ENCODE measurements around the gene TMEM259.

The TMEM259 gene

DNA sequence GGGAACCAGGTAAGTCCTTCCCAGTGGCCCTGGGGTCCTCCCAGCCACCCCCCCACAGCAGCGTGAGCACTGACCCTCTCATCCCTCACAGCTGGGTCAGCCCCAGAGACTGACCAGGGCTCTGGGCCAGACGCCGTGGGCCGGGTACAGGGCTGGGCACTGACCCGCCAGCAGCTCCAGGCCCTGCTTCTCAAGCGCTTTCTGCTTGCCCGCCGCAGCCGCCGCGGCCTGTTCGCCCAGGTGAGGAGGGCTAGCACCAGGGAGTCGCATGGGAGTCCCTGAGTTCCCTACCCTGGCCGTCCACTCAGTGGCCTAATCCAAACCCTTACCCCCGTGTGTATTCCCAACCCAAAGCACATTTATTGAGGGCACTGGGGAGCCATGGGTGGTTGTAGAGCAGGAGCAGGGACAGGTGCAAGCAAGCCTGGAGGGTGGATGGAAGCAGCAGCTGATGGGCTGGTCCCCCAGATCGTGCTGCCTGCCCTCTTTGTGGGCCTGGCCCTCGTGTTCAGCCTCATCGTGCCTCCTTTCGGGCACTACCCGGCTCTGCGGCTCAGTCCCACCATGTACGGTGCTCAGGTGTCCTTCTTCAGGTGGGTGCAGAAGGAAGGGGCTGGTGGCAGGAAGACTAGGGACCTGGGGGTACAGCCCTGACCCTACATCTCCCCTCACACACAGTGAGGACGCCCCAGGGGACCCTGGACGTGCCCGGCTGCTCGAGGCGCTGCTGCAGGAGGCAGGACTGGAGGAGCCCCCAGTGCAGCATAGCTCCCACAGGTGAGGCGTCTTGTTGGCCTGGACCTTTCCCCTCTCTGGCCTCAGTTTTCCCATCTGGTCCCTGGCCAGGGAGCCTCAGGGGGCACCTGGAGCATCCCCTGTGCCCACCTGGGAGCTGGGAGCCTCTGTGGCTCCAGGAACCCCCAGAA, 33.4 kb upstream of the TMEM259 start:
- no peak for TF ChIP-seq FOXM1 (IDR thresholded peaks at IDR 0.05; ENCODE audit: borderline replicate concordance, low read depth)
- TF ChIP-seq EP300 (IDR thresholded peaks at IDR 0.05; ENCODE audit: borderline replicate concordance): no peak
- TF ChIP-seq, protein P1, sequence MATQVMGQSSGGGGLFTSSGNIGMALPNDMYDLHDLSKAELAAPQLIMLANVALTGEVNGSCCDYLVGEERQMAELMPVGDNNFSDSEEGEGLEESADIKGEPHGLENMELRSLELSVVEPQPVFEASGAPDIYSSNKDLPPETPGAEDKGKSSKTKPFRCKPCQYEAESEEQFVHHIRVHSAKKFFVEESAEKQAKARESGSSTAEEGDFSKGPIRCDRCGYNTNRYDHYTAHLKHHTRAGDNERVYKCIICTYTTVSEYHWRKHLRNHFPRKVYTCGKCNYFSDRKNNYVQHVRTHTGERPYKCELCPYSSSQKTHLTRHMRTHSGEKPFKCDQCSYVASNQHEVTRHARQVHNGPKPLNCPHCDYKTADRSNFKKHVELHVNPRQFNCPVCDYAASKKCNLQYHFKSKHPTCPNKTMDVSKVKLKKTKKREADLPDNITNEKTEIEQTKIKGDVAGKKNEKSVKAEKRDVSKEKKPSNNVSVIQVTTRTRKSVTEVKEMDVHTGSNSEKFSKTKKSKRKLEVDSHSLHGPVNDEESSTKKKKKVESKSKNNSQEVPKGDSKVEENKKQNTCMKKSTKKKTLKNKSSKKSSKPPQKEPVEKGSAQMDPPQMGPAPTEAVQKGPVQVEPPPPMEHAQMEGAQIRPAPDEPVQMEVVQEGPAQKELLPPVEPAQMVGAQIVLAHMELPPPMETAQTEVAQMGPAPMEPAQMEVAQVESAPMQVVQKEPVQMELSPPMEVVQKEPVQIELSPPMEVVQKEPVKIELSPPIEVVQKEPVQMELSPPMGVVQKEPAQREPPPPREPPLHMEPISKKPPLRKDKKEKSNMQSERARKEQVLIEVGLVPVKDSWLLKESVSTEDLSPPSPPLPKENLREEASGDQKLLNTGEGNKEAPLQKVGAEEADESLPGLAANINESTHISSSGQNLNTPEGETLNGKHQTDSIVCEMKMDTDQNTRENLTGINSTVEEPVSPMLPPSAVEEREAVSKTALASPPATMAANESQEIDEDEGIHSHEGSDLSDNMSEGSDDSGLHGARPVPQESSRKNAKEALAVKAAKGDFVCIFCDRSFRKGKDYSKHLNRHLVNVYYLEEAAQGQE (IDR thresholded peaks at IDR 0.05; ENCODE audit: low read depth): no peak
- no peak for TF ChIP-seq ZBTB7A (IDR thresholded peaks at IDR 0.05; ENCODE audit: low read depth)
- TF ChIP-seq CEBPB (IDR thresholded peaks at IDR 0.05): no peak
- no peak for TF ChIP-seq TAF1 (IDR thresholded peaks at IDR 0.05; ENCODE audit: low read depth)
- no peak for TF ChIP-seq RAD21 (IDR thresholded peaks at IDR 0.05; ENCODE audit: low read depth)
- TF ChIP-seq TEAD4 (IDR thresholded peaks at IDR 0.05): no peak

DNA sequence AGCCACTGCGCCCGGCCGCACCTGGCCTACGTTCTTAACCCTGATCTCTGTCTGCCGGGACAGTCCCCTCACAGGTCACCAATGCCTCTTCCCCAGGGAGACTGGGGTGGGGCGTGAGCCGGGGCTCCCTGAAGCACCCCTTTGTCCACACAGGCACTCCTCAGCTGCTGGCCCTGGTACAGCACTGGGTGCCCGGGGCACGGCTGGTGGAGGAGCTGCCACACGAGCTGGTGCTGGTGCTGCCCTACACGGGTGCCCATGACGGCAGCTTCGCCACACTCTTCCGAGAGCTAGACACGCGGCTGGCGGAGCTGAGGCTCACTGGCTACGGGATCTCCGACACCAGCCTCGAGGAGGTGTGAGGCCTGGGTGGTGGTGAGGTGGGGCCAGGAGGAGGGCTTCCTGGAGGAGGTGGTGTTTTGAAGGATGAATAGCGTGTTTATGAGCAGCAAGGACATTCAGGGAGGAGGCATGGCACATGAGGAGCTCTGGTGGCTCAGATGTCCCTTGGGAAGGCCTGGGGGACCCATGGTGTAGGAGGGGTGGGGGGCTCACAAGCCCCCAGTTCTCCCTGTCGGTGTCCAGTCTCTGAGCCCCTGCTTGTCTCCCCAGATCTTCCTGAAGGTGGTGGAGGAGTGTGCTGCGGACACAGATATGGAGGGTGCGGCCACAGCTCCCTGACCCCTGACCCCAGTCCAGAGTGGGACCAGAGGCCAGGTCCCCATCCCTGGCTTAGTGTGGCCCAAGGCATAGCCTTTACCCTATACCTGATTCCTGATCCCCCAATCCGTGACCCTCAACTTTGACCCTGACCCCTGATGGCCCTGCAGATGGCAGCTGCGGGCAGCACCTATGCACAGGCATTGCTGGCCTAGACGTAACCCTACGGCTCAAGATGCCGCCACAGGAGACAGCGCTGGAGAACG, 32.5 kb upstream of the TMEM259 start:
- TF ChIP-seq, protein P2, sequence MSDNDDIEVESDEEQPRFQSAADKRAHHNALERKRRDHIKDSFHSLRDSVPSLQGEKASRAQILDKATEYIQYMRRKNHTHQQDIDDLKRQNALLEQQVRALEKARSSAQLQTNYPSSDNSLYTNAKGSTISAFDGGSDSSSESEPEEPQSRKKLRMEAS (IDR thresholded peaks at IDR 0.05): no peak
- no peak for TF ChIP-seq CEBPB (IDR thresholded peaks at IDR 0.05)

DNA sequence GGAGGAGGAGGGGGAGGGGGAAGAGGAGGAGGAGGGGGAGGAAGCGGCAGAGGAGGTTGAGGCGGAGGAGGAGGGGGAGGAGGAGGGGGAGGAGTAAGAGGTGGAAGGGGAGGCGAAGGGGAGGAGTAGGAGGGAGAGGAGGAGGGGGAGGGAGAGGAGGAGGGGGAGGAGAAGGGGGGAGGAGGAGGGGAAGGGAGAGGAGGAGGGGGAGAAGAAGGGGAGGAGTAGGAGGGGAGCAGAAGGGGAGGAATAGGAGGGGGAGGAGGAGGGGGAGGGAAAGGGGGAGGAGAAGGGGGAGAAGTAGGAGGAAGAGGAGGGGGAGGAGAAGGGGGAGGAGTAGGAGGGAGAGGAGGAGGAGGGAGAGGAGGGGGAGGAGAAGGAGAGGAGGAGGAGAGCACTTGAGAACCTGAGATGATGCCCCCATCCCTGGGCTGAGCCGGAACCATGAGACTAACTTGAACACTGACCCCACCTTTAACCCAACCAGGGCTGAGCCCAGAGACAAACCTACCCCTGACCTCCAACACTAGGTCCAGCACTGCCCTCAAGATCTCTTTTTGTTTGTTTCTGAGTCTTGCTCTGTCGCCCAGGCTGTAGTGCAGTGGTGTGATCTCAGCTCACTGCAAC, 31.5 kb upstream of the TMEM259 start:
- TF ChIP-seq, protein P3, sequence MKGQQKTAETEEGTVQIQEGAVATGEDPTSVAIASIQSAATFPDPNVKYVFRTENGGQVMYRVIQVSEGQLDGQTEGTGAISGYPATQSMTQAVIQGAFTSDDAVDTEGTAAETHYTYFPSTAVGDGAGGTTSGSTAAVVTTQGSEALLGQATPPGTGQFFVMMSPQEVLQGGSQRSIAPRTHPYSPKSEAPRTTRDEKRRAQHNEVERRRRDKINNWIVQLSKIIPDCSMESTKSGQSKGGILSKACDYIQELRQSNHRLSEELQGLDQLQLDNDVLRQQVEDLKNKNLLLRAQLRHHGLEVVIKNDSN (IDR thresholded peaks at IDR 0.05): no peak
- TF ChIP-seq CEBPB (IDR thresholded peaks at IDR 0.05): no peak
- TF ChIP-seq, protein P2 (IDR thresholded peaks at IDR 0.05): no peak
- TF ChIP-seq, protein P1 (IDR thresholded peaks at IDR 0.05; ENCODE audit: low read depth): no peak

DNA sequence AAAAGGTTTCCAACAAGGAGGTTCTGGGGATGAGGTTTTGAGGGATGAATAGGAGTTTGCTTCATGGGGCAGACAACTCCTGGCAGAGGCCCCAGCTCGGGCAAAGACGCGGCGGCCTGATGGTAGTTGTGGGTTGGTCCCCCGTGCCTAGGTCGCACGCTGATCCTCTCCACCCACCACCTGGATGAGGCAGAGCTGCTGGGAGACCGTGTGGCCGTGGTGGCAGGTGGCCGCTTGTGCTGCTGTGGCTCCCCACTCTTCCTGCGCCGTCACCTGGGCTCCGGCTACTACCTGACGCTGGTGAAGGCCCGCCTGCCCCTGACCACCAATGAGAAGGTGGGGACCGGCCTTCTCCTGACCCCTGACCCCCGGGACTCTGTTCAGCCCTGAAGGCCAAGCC, 30.9 kb upstream of the TMEM259 start:
- TF ChIP-seq TAF1 (IDR thresholded peaks at IDR 0.05; ENCODE audit: low read depth) (no peak), CEBPB (IDR thresholded peaks at IDR 0.05) (no peak), EGR1 (IDR thresholded peaks at IDR 0.05) (no peak)

DNA sequence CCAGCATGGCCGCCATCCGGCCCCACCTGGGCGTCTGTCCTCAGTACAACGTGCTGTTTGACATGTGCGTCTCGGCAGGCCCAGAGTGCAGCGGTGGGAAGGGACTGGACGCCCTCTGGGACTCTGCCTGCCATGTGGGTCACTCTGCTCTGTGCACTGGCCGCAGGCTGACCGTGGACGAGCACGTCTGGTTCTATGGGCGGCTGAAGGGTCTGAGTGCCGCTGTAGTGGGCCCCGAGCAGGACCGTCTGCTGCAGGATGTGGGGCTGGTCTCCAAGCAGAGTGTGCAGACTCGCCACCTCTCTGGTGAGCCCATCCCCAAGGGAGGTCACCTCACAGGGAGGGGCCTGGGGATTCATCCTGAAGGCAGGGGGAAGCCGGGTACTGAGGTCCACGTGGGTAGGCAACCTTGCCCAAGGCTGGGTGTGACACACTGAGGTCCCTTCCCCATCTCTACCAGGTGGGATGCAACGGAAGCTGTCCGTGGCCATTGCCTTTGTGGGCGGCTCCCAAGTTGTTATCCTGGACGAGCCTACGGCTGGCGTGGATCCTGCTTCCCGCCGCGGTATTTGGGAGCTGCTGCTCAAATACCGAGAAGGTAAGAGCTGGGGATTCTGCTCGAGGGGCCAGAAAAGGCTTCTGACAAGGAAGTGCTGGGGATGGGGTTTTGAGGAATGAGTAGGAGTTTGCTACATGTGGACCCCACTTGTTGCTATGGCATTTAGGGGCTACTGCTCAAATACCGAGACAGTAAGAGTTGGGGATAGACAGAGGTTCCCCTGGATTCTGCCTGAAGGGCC, 30.3 kb upstream of the TMEM259 start:
- no peak for TF ChIP-seq YY1 (IDR thresholded peaks at IDR 0.05; ENCODE audit: low read depth)
- no peak for TF ChIP-seq EGR1 (IDR thresholded peaks at IDR 0.05)
- TF ChIP-seq CREB1 (IDR thresholded peaks at IDR 0.05; ENCODE audit: low read depth): no peak
- no peak for TF ChIP-seq ZBTB7A (IDR thresholded peaks at IDR 0.05; ENCODE audit: low read depth)
- no peak for TF ChIP-seq EP300 (IDR thresholded peaks at IDR 0.05; ENCODE audit: borderline replicate concordance)
- TF ChIP-seq, protein P2 (IDR thresholded peaks at IDR 0.05): no peak
- no peak for TF ChIP-seq TCF12 (IDR thresholded peaks at IDR 0.05; ENCODE audit: low read depth)
- TF ChIP-seq, protein P1 (IDR thresholded peaks at IDR 0.05; ENCODE audit: low read depth): no peak
- TF ChIP-seq, protein P3 (IDR thresholded peaks at IDR 0.05): no peak
- no peak for TF ChIP-seq NFIC (IDR thresholded peaks at IDR 0.05)
- no peak for TF ChIP-seq TEAD4 (IDR thresholded peaks at IDR 0.05)

Data from Ishikawa (cell line).